Esophagus squamous epithelium (tissue), 5 donors: ENCODE data around the gene CRABP2. TPM values are rescaled to one million over a fixed set of nuclear protein-coding genes. Genes with fewer than 3 reads are reported as not detected.

Experiments used
- DNase-seq: peaks from one replicate; lab custom pipeline; 2025; lab: John Stamatoyannopoulos, UW
- H3K27ac ChIP-seq, 4 donors: fragments of 200-600 bp; sonication (generic); one replicate each; pipeline ENCODE4 v1.5.1; 2016 to 2019; ENCODE audit warnings: mild to moderate bottlenecking in 1 of 4
- H3K27me3 ChIP-seq, 4 donors: fragments of 200-600 bp; sonication (generic); 1 replicate in 3 of 4; 2 replicates in 1 of 4; pipeline versions ENCODE4 v1.5.1 to v1.6.0; 2017 to 2021; ENCODE audit warnings: antibody characterized with exemption in 1 of 4
- H3K36me3 ChIP-seq, 3 donors: fragments of 200-600 bp; sonication (generic); one replicate each; pipeline ENCODE4 v1.5.1; 2016 to 2019
- H3K4me1 ChIP-seq, 3 donors: fragments of 200-600 bp; sonication (generic); one replicate each; pipeline ENCODE4 v1.5.1; 2017 to 2019
- H3K4me3 ChIP-seq, 4 donors: fragments of 200-600 bp; sonication (generic); 1 replicate in 3 of 4; 2 replicates in 1 of 4; pipeline ENCODE4 v1.5.1; 2016 to 2019; ENCODE audit warnings: mild to moderate bottlenecking in 2 of 4, moderate library complexity in 1 of 4
- H3K9me3 ChIP-seq, 3 donors: fragments of 200-600 bp; sonication (generic); one replicate each; pipeline ENCODE4 v1.5.1; 2016 to 2019
- POLR2A ChIP-seq, 4 donors: fragments of 450-650 bp; IDR thresholded peaks; one replicate each; pipeline ENCODE4 v1.6.1; 2017; ENCODE audit warnings: antibody characterized with exemption in 4 of 4, mild to moderate bottlenecking in 4 of 4, moderate library complexity in 3 of 4
- WGBS, 2 donors: methylation state at CpG; one replicate each; pipeline ENCODE4 v1.1.5; 2018; 5-methylcytosine and 5-hydroxymethylcytosine counted together
- intact Hi-C: fragments of 100-400 bp; cut with DNase I; formaldehyde crosslinking; loops from one replicate; pipeline ENCODE4 v1.15.0; 2022
- total RNA-seq, 4 donors: library from RNA; depleted of rRNA; stranded (reverse); fragments of >200 nt; gene quantifications; one replicate each; pipeline ENCODE4 v1.1.0, GENCODE V29; 2016
- TF ChIP-seq, protein P1 (sequence below), 6 experiments: fragments of 450-650 bp in 4 of 6; fragments of 200-600 bp in 2 of 6; sonication (generic) in 2 of 6; IDR thresholded peaks; one replicate each; pipeline ENCODE4 v1.5.1; 2016 to 2019; ENCODE audit warnings: antibody characterized with exemption in 6 of 6, mild to moderate bottlenecking in 4 of 6, moderate library complexity in 4 of 6
- donor health status: DM: yes; HTN: yes; CAD: no.

CRABP2 gene
- total RNA-seq, 4 donors from 2014 or later: 149 to 916 (median 441) TPM

DNA sequence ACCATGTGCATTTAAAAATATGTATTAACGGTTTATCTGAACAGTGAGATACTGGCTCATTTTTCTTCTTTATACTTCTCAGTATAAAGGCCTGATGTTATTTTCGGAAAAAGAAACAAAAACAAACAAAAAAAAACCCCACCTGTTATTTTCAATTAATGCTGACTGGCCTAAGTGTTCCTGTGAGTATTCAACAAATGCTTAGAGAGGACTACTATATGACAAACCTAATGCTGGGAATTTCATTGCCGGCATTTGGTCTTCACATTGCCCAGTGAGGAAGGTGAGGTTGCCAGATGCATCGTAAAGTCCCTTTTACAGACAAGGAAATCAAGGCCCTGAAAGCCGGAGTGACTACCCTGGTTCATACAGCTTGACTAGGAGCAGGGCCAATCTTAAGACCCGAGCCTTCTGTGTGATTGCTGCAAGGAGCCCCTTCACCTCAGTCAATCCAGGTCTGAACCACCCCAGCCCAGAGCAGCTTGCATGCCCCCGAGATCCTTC lies 34.9 kb upstream of the CRABP2 start:
- Histone ChIP-seq H3K27me3 (no peaks in the 10 kb centered on the region), H3K4me3 (peak overlapping the region; percentile 50 to 90 (median 83)), H3K4me1 (peaks cover under 1 to 48% (median 16%) of the 10 kb centered on the region in 3 donors), H3K36me3 (peaks cover 34 to 70% (median 41%) of the 10 kb centered on the region in 3 donors), H3K27ac (peak overlapping the region; percentile 62 to 93 (median 87)), H3K9me3 (no peaks in the 10 kb centered on the region)
- TF ChIP-seq POLR2A (IDR thresholded peaks at IDR 0.05): no peak
- TF ChIP-seq, protein P1, sequence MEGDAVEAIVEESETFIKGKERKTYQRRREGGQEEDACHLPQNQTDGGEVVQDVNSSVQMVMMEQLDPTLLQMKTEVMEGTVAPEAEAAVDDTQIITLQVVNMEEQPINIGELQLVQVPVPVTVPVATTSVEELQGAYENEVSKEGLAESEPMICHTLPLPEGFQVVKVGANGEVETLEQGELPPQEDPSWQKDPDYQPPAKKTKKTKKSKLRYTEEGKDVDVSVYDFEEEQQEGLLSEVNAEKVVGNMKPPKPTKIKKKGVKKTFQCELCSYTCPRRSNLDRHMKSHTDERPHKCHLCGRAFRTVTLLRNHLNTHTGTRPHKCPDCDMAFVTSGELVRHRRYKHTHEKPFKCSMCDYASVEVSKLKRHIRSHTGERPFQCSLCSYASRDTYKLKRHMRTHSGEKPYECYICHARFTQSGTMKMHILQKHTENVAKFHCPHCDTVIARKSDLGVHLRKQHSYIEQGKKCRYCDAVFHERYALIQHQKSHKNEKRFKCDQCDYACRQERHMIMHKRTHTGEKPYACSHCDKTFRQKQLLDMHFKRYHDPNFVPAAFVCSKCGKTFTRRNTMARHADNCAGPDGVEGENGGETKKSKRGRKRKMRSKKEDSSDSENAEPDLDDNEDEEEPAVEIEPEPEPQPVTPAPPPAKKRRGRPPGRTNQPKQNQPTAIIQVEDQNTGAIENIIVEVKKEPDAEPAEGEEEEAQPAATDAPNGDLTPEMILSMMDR (IDR thresholded peaks at IDR 0.05): no peak
- intact Hi-C loops: no loop called here
- WGBS, 2 donors: 11 to 19% methylated on average over 6 of the region's 7 CpGs
- DNase-seq: no peak

- TF ChIP-seq, protein P1 (IDR thresholded peaks at IDR 0.05): no peak
- TF ChIP-seq POLR2A (IDR thresholded peaks at IDR 0.05): no peak
- H3K27me3 ChIP-seq: no peaks in the 10 kb centered on the region
- intact Hi-C loops: no loop called here
- H3K36me3 ChIP-seq: peaks cover 26 to 70% (median 35%) of the 10 kb centered on the region in 3 donors
- no peak overlapping the region for H3K27ac ChIP-seq
- WGBS, 2 donors: 75 to 76% methylated on average over 2 of the region's 2 CpGs
- no peaks in the 10 kb centered on the region for H3K9me3 ChIP-seq
- no peak overlapping the region for H3K4me3 ChIP-seq
- H3K4me1 ChIP-seq: peaks cover 0 to 34% (median 15%) of the 10 kb centered on the region in 3 donors
- DNase-seq: no peak
Measured at GRCh38 chr1:156738916-156739315, 33.5 kb upstream of the CRABP2 start.

DNA sequence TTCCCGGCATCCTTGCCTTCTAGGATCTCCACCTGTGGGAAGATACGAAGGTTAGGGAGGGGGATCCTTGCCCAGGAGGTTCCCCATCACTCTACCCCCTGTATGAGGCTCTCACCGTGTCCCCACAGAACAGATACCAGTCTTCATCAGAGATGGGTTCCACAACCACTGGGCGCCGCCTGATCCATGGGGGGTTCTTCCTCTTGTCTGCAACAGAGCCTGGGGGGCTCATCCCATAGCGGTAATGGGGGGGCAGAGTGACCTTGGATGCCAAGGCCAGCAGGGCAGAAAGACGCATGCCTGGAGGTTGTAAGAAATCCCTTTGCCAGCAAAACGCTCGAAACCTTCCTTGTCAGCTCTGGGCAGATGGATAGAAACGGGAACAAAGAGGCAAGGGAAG lies 33.0 kb upstream of the CRABP2 start:
- H3K9me3 ChIP-seq: no peaks in the 10 kb centered on the region
- no peak for DNase-seq
- no peaks in the 10 kb centered on the region for H3K27me3 ChIP-seq
- intact Hi-C loops: no loop called here
- TF ChIP-seq POLR2A (IDR thresholded peaks at IDR 0.05): no peak
- TF ChIP-seq, protein P1 (IDR thresholded peaks at IDR 0.05): no peak
- peaks cover 22 to 70% (median 31%) of the 10 kb centered on the region in 3 donors for H3K36me3 ChIP-seq
- H3K4me1 ChIP-seq: peaks cover 0 to 29% (median 15%) of the 10 kb centered on the region in 3 donors
- 77 to 81% methylated on average over 3 of the region's 10 CpGs for WGBS, 2 donors
- no peak overlapping the region for H3K27ac ChIP-seq
- H3K4me3 ChIP-seq: no peak overlapping the region

DNA sequence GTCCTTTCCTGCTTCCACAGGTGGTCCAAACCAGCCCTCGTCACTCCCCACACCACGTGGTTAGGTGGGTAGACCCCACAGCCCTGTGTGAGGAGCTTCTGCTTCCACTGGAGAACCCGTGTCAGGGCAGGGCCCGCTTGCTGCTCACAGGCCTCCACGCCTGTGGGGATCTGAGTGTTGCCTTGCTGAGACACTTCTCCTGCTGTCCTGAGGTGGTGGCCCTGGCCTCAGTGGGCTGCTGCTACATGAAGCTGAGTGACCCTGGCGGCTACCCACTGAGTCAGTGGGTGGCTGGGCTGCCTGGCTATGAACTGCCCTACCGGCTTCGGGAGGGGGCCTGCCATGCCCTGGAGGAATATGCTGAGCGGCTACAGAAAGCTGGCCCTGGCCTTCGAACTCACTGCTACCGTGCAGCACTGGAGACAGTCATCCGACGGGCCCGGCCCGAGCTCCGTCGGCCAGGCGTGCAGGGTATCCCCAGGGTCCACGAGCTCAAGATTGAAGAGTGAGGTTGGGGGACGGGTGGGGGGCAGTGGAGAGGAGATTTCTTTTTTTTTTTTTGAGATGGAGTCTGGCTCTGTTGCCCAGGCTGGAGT lies 28.7 kb upstream of the CRABP2 start:
- no peaks in the 10 kb centered on the region for H3K9me3 ChIP-seq
- DNase-seq: no peak
- peaks cover 0 to 17% (median 5%) of the 10 kb centered on the region in 3 donors for H3K4me1 ChIP-seq
- H3K4me3 ChIP-seq: no peak overlapping the region
- TF ChIP-seq, protein P1 (IDR thresholded peaks at IDR 0.05): no peak
- no peak for TF ChIP-seq POLR2A (IDR thresholded peaks at IDR 0.05)
- WGBS, 2 donors: 93% methylated on average over 12 of the region's 20 CpGs; no CpG with 5 or more reads in 1 of the 2 donors
- intact Hi-C loops: no loop called here
- peaks cover 15 to 72% (median 18%) of the 10 kb centered on the region in 3 donors for H3K36me3 ChIP-seq
- no peak overlapping the region for H3K27ac ChIP-seq
- H3K27me3 ChIP-seq: no peaks in the 10 kb centered on the region
